ENCODE results near the gene CCT8.

Gene CCT8

GRCh38 chr21:29034678-29035077, 38.8 kb downstream of the CCT8 start:
- DNase-seq = no peak
- TF ChIP-seq, protein P1, sequence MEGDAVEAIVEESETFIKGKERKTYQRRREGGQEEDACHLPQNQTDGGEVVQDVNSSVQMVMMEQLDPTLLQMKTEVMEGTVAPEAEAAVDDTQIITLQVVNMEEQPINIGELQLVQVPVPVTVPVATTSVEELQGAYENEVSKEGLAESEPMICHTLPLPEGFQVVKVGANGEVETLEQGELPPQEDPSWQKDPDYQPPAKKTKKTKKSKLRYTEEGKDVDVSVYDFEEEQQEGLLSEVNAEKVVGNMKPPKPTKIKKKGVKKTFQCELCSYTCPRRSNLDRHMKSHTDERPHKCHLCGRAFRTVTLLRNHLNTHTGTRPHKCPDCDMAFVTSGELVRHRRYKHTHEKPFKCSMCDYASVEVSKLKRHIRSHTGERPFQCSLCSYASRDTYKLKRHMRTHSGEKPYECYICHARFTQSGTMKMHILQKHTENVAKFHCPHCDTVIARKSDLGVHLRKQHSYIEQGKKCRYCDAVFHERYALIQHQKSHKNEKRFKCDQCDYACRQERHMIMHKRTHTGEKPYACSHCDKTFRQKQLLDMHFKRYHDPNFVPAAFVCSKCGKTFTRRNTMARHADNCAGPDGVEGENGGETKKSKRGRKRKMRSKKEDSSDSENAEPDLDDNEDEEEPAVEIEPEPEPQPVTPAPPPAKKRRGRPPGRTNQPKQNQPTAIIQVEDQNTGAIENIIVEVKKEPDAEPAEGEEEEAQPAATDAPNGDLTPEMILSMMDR (IDR thresholded peaks at IDR 0.05) = no peak
- H3K27ac Mint-ChIP-seq = no peak overlapping the region

GRCh38 chr21:29033871-29034270, 39.6 kb downstream of the CCT8 start:
- DNase-seq = no peak
- no peaks in the 10 kb centered on the region for H3K27me3 Mint-ChIP-seq (ENCODE audit: low read depth, poor library complexity)

More at GRCh38 chr21:29034678-29035077, 38.8 kb downstream of the CCT8 start:
- H3K36me3 Mint-ChIP-seq (ENCODE audit: low read depth) = peaks cover 59% of the 10 kb centered on the region
- no peaks in the 10 kb centered on the region for H3K4me1 Mint-ChIP-seq
- H3K27me3 Mint-ChIP-seq (ENCODE audit: low read depth, poor library complexity) = no peaks in the 10 kb centered on the region
- H3K4me3 Mint-ChIP-seq = no peak overlapping the region
- H3K9me3 Mint-ChIP-seq = no peaks in the 10 kb centered on the region

GRCh38 chr21:29033301-29033700, 40.1 kb downstream of the CCT8 start:
- Mint-ChIP-seq H3K4me3 (no peak overlapping the region), H3K4me1 (no peaks in the 10 kb centered on the region), H3K27ac (no peak overlapping the region), H3K9me3 (no peaks in the 10 kb centered on the region), H3K36me3 (ENCODE audit: low read depth) (peaks cover 58% of the 10 kb centered on the region), H3K27me3 (ENCODE audit: low read depth, poor library complexity) (no peaks in the 10 kb centered on the region)
- TF ChIP-seq, protein P1 (IDR thresholded peaks at IDR 0.05) = no peak
- no peak for DNase-seq

More at GRCh38 chr21:29033871-29034270, 39.6 kb downstream of the CCT8 start:
- TF ChIP-seq, protein P1 (IDR thresholded peaks at IDR 0.05) = no peak
- no peak overlapping the region for H3K4me3 Mint-ChIP-seq
- no peaks in the 10 kb centered on the region for H3K9me3 Mint-ChIP-seq
- H3K27ac Mint-ChIP-seq = peak overlapping the region; percentile 1
- H3K36me3 Mint-ChIP-seq (ENCODE audit: low read depth) = peaks cover 58% of the 10 kb centered on the region
- H3K4me1 Mint-ChIP-seq = no peaks in the 10 kb centered on the region

- Mint-ChIP-seq H3K9me3 (no peaks in the 10 kb centered on the region), H3K4me3 (no peak overlapping the region), H3K27me3 (ENCODE audit: low read depth, poor library complexity) (no peaks in the 10 kb centered on the region), H3K36me3 (ENCODE audit: low read depth) (peaks cover 45% of the 10 kb centered on the region), H3K4me1 (peaks cover 9% of the 10 kb centered on the region), H3K27ac (no peak overlapping the region)
- TF ChIP-seq, protein P1 (IDR thresholded peaks at IDR 0.05) = no peak
- no peak for DNase-seq
Observed at GRCh38 chr21:29030909-29031308, 42.5 kb downstream of the CCT8 start.

- Mint-ChIP-seq H3K27ac (no peak overlapping the region), H3K9me3 (no peaks in the 10 kb centered on the region), H3K4me1 (peaks cover 22% of the 10 kb centered on the region), H3K27me3 (ENCODE audit: low read depth, poor library complexity) (no peaks in the 10 kb centered on the region), H3K36me3 (ENCODE audit: low read depth) (peaks cover 37% of the 10 kb centered on the region), H3K4me3 (no peak overlapping the region)
- no peak for DNase-seq
- TF ChIP-seq, protein P1 (IDR thresholded peaks at IDR 0.05) = no peak
Observed at GRCh38 chr21:29029524-29029923, 43.9 kb downstream of the CCT8 start.

DNA sequence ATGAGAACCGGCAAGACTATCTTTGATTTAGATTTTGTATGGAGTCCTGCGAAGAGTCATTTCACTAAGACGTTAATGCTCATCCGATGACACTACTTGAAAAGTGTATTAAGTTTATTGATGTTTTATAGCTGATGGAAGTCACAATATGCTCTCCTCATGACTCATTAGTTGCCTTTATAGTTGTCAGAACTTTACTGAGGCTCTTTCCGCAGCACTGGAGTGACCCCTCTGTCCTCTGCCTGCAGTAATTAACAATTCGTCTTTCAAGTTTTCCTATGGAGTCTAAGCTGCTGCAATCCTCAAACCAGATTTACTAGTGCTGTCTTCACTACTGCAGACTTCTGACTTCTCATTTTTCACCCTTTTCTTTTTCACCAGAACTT, 48.1 kb downstream of the CCT8 start:
- peak overlapping the region; percentile 95 for H3K4me3 Mint-ChIP-seq
- H3K9me3 Mint-ChIP-seq = peaks cover 8% of the 10 kb centered on the region
- DNase-seq = no peak
- peak overlapping the region; percentile 100 for H3K27ac Mint-ChIP-seq
- peaks cover 8% of the 10 kb centered on the region for H3K27me3 Mint-ChIP-seq (ENCODE audit: low read depth, poor library complexity)
- TF ChIP-seq, protein P1 (IDR thresholded peaks at IDR 0.05) = no peak
- H3K4me1 Mint-ChIP-seq = peaks cover 25% of the 10 kb centered on the region
- peaks cover 19% of the 10 kb centered on the region for H3K36me3 Mint-ChIP-seq (ENCODE audit: low read depth)
